ENCODE data around the gene MLST8.

The MLST8 gene

DNA sequence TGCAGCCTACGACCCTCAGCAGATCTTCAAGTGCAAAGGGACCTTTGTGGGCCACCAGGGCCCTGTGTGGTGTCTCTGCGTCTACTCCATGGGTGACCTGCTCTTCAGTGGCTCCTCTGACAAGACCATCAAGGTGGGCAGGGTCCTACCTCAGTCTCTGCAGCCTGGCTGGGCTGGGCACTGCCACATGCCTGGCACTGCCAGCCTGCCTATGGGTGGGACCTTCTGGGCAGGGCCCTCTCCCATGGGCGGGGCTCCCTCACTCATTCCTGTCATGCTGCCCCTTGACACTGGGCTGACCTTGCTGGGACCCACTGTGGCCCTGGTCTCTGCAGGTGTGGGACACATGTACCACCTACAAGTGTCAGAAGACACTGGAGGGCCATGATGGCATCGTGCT is 31.3 kb upstream of the MLST8 start:
- no peak for DNase-seq

DNA sequence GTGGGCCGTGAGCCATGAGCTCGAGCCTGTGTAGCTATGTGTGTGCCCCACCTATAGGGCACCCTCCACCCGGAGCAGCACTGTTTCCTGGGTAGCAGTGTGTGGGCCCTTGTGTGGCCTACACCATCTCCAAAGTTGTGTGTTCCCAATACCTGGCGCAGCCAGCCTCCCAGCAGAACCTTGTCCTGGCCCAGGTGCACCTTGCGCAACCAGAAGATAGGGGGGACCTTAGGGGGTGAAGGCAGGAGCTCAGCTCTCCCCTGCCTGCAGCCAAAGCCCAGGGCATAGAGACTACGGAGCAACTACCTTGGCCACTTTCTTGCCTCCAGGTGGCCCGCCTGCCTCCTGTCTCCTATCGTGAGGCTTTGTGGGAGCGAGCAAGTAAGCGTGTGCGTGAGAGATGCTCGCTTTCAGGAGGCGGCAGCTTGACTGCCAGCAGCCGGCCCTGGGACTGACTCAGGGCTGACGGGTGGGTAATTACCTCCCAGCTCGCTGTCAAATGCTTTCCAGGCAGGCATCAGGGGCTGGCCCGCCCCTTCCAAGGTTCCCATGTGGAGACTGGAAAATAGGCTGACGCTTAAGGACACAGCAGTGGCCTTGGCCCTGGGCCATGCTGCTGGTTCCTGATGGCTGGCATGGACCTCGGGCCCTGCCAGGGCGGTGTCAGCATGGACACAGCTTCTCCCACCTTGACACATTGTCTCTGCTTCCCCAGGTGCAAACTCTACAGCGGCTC is 30.7 kb upstream of the MLST8 start:
- no peak for DNase-seq

DNA sequence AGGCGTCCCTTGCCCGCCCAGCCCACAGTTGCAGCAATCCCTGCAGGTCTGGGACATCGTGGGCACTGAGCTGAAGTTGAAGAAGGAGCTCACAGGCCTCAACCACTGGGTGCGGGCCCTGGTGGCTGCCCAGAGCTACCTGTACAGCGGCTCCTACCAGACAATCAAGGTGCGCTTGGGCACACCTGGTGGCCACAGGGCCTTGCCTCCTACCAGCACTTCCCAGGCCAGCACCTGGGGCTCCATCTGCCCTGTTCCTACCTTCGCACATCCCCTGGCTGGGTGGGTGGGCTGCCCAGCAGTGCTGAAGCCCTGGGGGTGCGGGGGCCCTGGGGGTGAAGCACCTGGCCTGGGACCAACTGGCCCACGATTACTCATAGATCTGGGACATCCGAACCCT is 29.8 kb upstream of the MLST8 start:
- no peak for DNase-seq

DNA sequence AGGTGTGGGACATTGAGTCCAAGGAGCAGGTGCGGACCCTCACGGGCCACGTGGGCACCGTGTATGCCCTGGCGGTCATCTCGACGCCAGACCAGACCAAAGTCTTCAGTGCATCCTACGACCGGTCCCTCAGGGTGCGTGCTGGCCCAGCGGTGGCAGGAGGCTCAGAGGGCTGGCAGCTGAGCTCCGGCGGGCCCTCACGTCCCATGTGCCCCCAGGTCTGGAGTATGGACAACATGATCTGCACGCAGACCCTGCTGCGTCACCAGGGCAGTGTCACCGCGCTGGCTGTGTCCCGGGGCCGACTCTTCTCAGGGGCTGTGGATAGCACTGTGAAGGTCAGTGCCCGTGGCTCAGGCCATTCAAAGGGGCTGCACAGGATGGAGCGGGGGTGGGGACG is 29.2 kb upstream of the MLST8 start:
- no peak for DNase-seq

DNA sequence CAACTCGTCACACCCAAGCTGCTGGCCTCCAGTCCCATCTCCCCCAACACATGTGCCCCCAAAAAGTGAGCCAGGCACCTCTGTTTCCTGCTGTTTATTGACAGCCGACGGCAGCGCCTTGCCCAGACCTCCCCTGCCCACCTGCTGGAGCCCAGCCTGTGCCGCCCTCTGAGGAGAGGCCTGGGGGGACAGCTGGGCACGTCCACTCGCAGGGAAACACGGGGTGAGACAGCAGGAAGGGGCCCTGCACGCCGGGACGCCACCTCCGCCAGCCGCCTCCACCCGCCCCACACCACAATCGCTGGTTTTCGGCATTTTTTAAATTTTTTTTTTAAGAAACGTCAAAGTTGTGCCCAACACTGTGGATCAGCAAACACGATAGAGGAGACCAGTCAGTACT is 28.2 kb upstream of the MLST8 start:
- no peak for DNase-seq

DNA sequence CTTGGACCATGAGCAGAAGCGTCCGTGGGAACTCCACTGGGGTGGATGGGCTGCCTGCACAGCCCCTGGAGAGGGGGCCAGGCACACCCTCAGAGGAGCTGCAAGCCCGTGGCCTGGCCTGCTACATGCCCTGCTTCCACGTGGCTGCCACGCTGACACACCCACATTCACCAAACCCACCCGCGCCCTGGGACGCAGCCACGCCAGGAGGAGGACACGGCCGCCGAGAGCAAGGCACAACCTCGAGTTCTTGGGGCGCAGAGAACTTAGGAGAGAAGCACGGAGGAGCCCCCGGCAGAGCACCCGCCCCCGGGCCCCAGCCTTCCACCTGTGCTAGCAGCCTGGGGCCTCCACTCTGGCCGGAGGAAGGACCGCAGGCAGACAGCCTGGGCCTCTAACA is 27.7 kb upstream of the MLST8 start:
- no peak for DNase-seq

DNA sequence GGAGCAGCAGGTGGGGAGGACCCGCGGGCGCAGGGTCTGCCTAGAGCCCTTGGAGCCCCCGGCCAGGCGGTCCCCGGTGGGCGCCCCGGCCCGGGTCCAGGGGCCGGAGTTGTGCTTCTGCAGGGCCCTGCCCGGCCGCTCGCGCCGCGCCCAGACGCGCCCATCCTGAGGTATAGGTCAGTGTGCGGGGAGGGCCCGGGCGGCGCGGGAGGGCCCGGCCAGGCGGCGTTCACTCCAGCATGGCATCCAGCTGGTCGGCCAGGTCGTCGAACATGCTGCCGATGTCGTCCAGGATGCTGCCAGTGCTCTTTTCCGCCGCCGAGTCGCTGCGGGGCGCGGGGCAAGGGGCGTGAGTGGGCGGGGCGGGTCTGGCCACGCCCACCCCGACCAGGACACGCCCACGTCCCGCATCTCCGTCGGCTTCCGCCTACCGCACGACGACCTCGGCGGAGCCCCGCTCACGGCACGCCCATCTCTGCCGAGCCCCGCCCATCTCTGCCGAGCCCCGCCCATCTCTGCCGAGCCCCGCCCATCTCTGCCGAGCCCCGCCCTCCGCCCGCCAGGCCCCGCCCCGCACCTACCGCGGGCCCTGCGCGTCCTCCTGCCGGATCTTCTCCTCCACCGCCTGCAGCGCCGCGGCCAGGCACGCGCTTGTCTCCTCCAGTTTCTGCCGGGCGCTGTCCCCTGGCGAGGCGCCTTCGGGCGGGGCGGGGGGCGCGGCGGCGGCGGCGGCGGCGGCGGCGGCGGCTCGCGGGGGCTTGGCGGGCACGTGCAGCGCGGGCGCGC is 26.7 kb upstream of the MLST8 start:
- DNase-seq, result no peak

DNA sequence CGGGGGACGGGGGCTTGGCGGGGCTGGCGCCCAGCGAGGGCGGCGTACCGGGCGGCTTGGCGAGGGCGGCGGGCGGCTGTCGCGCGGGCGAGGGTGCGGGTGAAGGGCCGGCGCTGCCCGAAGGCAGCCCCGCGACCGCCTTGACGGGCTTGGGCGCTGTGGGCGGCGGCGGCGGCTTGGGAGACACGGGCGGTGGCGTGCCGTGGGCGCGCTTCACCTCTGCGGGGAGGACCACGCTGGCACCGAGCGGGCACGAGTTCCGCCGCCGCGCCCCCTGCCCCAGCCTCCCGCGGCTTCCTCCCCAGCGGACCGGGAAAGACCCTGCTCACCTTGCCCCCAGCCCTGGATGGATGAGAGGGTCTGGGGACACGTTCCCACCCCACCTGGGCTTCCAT is 26.1 kb upstream of the MLST8 start:
- DNase-seq, result no peak

DNA sequence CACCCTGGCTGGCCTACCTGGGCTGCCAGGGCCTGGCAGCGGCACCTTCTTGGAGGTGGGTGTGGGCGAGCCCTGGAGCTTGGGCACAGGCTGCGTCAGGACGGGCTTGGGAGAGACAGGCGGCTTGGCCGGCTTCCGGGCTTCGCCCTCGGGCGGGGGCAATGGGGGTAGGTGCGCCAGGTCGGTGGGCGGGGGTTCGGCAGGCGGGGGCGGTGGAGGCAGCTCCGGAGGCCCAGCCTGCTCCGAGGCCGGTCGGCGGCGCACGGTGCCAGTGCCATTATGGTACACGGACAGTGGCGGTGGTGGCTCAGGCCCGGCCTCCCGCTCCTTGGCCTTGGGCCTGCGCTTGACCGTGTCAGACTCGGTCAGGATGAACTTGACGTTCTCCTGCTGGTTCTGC is 25.7 kb upstream of the MLST8 start:
- DNase-seq, result no peak

DNA sequence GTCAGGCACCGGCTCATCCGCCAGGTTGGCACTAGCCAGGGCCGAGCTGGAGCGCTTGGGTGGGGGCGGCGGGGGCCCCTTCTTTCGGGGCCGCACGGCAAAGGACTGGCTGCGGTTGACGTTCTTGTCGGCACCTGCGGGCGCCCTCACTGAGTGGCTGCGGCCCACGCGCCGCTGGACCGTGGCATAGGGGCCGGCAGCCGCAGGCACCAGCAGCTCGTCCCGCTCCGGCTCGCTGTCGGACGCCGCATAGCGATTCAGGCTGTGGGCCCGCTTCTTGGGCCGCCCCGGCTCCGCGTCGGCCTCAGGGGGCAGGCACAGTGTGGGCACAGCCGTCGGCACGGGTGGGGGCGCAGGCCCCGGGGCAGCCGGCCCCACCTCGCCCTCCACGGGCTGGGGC is 24.8 kb upstream of the MLST8 start:
- no peak for DNase-seq

DNA sequence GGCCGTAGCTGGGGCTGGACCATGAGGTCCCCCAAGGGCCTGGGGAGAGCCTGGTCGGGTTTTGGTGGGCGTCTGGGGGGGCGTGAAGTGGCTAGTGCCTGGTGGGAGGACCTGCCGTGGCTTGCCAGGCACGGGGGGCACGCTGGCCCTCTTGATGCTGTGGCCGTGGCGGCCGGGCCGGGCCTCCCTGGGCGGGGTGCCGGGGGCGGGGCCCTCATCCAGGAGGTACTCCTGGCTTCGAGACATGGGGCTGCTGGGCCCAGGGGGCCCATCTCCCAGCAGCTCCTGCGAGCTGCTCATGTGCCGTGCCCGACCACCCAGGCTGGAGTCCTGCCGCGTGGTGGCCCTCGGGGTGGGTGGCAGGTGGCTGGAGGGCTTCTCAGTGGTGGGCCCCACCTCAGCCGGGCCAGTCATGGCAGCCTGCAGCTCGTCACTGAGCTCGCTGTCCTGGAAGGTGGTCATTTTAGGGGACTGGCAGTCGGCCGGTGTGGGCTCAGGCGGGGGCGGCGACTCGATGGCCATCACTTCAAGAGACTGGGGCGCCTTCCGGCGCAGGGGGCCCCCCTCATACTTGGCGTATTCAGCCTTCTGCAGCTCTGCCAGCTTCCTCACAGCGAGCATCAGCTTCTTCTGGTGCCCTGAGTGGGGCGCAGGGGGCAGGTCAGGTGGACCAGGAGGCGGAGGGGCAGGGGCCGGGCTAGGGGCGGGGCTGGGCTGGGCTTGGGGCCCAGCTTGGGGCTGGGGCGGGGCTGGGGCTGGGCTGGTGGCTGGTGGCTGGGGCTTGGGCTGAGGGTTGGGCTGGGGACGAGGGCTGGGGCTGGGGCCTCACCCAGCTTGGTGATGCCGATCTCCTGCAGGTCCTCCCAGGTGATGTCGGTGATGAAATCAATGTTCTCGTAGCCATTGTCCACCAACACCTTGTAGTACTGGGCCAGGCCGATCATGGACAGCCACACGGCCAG is 24.0 kb upstream of the MLST8 start:
- DNase-seq, result no peak

DNA sequence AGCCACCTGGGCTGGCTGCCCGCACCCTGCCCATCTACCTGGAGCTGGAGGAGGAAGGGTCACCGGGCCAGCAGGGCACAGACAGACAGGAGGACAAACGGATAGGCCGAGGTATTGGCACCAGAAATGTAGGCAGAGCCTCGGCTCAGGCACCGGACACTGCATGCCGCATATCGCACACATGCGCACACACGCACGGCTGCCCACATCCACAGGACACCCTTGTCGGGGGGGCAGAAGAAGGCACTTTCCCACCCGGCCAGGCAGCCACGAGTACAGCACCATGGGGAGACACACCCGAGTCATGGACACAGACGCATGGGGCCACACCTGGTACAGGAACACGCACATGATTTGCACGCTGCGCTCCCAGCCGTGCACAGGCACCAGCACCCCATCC is 23.3 kb upstream of the MLST8 start:
- no peak for DNase-seq

DNA sequence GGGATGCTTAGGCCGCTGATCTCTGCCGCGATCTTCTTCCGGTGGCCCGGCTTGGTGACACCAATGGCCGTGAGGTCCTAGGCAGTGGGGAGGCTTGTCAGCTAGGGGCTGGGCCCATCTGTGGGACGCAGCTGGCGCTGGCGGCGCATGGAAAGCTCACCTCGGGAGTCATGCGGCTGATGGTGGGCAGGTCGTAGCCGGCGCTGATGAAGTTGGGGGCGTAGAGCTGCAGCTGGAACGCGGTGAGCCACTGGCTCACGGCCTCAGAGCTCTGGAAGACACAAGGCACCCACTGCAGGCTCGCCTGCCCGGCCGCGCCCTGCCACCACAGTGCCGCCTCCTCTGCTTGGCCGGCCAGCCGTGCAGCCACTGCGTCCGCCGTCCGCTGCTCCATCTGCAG is 21.6 kb upstream of the MLST8 start:
- no peak for DNase-seq

DNA sequence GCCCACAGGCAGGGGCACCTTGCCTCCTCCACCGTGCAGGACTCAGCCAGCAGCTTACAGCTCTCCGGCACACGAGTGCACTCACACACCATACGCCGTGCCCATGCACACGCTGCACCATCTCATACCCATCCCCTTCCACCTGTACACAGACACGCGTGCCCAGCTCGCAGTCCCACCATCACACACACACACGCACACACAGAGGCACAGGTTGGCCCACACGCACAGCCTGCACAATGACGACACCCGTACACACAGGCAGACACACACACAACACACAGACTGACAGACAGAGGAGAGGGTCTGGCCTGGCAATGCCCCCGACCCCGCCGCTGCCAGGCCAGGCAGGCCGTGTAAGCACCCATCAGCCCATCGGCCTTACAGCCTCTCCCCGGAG is 20.9 kb upstream of the MLST8 start:
- DNase-seq, result no peak

DNA sequence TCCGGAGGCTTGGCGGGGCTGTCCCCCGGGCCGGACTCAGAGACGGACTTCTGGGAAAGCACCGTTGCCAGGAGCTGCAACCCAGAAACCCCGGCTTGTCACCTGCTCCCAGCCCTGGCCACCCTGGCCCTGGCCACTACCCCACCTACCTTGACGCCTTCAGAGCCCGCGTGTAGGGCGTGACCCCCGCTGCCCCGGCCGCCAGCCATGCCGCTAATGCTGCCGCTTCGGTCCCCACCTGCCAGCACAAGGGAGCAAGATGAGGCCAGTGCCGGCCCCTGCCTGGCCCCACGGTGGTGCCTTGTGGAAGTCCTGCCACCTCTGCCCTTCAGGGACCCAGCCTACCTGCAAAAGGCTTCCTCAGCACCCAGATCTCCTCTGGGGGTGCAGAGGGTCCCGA is 20.3 kb upstream of the MLST8 start:
- DNase-seq, result no peak

DNA sequence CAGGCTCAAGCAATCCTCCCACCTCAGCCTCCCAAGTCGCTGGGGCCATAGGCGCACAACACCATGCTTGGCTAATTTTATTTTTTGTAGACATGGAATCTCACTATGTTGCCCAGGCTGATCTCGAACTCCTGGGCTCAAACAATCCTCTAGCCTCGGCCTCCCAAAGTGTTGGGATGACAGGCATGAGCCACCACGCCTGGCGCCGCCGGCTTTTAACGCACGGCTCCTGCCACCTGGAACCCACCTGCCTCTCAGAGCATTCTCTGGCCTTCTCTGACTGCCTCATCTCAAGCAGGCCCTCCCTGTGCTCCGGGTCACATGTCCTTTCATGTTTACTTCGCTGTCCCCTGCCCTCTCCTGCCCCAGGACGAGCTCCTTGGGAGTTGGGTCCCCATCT is 19.2 kb upstream of the MLST8 start:
- no peak for DNase-seq

DNA sequence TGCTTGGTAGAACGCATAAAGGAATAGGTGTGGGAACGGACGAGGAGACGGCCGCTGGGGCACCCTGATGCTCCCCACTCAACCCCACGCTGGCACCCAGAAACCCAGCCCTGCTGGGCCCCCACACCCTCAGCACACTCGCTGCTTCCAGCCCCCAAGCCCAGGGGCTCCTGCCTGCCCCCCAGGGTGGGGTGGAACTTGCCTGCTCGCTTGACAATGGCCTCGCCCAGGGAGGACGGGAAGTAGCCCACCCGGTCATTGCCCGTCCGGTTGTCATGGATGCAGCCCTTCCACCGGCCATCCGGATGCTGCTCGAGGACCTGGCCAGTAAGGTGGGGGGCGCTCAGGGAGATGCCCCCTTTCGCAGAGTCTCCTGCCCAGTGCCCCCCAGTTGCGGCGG is 18.7 kb upstream of the MLST8 start:
- no peak for DNase-seq

DNA sequence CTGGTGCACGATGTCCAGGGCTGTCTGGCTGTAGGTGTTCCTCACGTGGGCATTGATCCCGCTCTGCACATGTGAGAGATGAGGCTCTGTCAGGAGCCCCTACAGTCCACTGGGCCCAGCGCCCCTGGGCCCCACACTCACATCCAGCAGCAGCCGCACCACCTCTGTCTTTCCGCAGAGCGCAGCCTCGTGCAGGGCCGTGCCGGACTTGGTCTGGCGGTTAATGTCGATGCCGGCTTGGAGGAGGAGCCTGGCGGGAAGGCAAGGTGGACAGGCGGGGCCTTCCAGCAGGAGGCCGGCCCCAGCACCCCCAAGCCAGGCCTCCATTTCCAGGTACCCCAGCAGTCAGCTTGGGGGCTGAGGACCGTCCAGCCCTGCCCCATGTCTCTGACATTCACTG is 18.0 kb upstream of the MLST8 start:
- no peak for DNase-seq

DNA sequence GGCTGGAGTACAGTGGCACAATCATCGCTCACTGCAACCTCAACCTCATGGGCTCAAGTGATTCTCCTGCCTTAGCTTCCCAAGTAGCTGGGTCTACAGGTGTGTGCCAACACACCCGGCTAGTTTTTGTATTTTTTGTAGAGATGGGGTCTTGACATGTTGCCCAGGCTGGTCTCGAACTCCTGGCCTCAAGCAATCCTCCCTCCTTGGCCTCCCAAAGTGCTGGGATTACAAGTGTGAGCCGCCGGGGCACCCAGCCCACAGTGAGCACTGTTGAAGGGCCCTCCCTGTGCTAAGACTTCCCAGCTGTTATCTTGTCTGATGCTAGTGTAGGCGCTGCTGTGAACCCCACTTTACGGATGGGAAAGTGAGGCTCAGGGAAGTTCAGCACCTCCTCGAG is 16.9 kb upstream of the MLST8 start:
- DNase-seq, result no peak

DNA sequence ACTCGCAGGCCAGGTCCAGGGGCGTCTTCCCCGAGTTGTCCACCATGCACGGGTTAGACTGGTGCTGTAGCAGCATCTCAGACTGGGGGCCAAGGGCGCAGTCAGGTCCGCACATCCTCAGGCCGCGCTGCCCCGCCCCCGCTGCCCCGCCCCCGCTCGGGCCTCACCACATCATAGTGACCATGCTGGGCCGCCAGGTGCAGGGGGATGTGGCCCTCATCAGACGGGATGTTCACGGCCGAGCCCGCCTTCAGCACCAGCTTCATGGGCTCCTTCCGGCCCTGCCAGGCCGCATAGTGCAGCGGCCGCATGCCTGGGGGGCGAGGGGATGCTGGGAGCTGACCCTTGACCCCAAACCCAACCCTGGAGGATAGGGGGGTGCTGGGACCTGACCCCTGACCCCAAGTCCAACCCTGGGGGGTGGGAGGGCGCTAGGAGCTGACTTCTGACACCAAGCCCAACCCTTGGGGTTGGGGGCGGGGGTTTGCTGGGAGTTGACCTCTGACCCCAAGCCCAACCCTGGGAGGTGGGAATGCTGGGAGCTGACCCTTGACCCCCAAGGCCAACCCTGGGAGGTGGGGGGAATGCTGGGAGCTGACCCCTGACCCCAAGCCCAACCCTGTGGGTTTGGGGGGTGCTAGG is 15.9 kb upstream of the MLST8 start:
- DNase-seq, result no peak

DNA sequence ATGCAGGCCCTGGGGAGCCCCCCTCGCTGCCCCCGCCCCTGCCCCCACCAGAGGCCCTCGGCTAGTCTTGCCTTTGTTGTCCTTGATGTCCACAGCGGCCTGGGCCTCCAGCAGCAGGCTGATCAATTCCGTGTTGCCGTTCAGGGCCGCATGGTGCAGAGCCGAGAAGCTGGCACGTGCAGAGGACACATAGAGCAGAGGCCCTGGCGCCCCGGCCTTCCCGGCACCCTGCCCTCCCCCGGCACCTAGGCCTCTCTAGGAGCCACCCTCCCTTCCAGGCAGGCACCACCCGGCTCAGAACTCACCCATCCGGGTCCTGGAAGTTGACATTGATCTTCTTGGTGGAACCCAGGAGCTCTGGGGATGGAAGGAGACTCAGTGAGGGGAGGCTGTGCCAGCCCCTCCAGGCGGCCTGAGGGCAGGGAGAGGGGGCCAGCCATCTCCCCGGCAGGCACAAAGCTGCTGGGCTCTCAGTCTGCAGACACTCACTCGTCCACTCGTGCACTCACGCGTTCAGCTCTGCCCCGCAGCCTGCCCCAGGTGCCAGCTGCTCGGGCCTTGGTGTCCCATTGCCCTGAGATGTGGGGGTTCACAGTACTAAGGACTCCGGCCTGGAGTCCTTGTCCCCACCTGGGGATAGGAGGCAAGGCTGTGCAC is 15.1 kb upstream of the MLST8 start:
- no peak for DNase-seq

DNA sequence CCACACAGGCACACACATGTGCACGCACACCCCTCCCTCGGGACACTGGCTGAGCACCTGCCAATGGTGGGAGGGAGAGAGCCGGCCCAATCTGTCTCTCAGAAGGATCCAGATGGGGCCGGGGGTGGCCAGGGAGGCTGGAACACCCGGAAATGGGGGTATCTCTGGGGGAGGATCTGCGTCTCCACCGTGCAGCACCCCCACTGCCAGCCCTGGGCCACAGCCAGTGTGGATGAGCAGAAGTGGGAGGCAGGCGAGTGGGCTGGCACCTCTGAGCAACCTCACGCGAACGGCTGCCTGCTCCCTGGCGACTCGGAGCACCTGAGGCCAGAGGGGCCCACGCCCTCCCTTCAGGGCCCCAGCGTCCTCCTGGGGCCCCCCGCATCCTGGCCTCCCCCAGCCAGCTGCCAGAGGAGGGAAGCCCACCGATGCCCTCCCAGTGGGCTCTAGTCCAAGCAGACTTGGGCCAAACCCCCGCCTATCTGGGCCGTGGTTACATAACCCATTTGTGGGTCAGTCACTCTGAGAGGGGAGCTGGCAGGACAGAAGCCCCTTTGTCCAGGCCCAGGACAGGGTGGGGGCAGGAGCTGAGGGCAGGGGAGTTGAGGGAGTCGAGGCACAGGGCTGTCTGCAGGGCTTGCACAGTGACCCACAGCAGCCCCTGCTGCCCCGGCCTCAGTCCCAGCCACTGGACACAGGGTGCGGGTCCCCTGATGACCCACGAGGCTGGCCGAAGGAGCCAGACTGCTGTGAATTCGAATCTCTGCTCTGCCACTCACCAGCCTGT is 14.4 kb upstream of the MLST8 start:
- DNase-seq, result no peak

All from activated T-cell treated with anti-CD3 and anti-CD28 coated beads for 4 hours (primary cell).